ENCODE data around the gene MPST. TPM values are rescaled to one million over a fixed set of nuclear protein-coding genes. Genes with fewer than 3 reads are reported as not detected.

Gene MPST
- total RNA-seq, 1 experiment from 2014 or later, result 31.4 TPM

GRCh38 chr22:37012956-37013355, 6.6 kb upstream of the MPST start:
- ChIA-PET CTCF (interaction anchor here (0.9 kb wide), 1 partner anchor 9 kb away, joined by 3 read pairs; no protein-coding TSS in a partner anchor), POLR2A (no interaction called here)
- TF ChIP-seq SIN3A (IDR thresholded peaks at IDR 0.05; ENCODE audit: borderline replicate concordance, insufficient read depth, low read depth, low read length), result no peak
- TF ChIP-seq POLR2AphosphoS5 (IDR thresholded peaks at IDR 0.05; ENCODE audit: low read depth, low read length), result no peak
- no peak for TF ChIP-seq TCF7L2 (IDR thresholded peaks at IDR 0.05; ENCODE audit: low read depth, low read length)
- no peak for TF ChIP-seq REST (IDR thresholded peaks at IDR 0.05; ENCODE audit: insufficient read depth in 1 of 2, low read depth in 2 of 2, low read length in 1 of 2)
- no peak for TF ChIP-seq CTCF (IDR thresholded peaks at IDR 0.05)
- no peak overlapping the region for H3K27ac ChIP-seq (ENCODE audit: low read length)
- in situ Hi-C loops (cut with HindIII; ENCODE audit: low pct_unique_long_range_greater_than_20kb, low sequenced_read_pairs) (no loop called here), intact Hi-C loops (cut with micrococcal nuclease; ENCODE audit: unreplicated experiment) (no loop called here)
- ATAC-seq (no peak), DNase-seq (ENCODE audit: low read depth, low spot score) (no peak)
- no peaks in the 10 kb centered on the region for H3K9me3 ChIP-seq (ENCODE audit: control insufficient read depth, insufficient read depth, low read depth, low read length)
- H3K4me3 ChIP-seq (ENCODE audit: low read depth in 2 of 2, low read length in 2 of 2), result no peak overlapping the region
- H3K36me3 ChIP-seq (ENCODE audit: control insufficient read depth, insufficient read depth, low read length), result no peaks in the 10 kb centered on the region
- BruUV-seq (replicated peaks), result no TSS peak
- no peaks in the 10 kb centered on the region for H3K27me3 ChIP-seq (ENCODE audit: control insufficient read depth, insufficient read depth, low read length)
- H3K4me1 ChIP-seq (ENCODE audit: control insufficient read depth, insufficient read depth, low read length), result peaks cover 4% of the 10 kb centered on the region

- DNase-seq (ENCODE audit: low read depth, low spot score) (no peak), ATAC-seq (no peak)
- Histone ChIP-seq H3K4me1 (ENCODE audit: control insufficient read depth, insufficient read depth, low read length) (peaks cover 4% of the 10 kb centered on the region), H3K36me3 (ENCODE audit: control insufficient read depth, insufficient read depth, low read length) (no peaks in the 10 kb centered on the region), H3K4me3 (ENCODE audit: low read depth in 2 of 2, low read length in 2 of 2) (no peak overlapping the region), H3K9me3 (ENCODE audit: control insufficient read depth, insufficient read depth, low read depth, low read length) (no peaks in the 10 kb centered on the region), H3K27ac (ENCODE audit: low read length) (no peak overlapping the region), H3K27me3 (ENCODE audit: control insufficient read depth, insufficient read depth, low read length) (no peaks in the 10 kb centered on the region)
- POLR2A ChIA-PET, result interaction anchor here (0.6 kb wide), 1 partner anchor 590 kb away, joined by 7 read pairs; no protein-coding TSS in a partner anchor
- in situ Hi-C loops (cut with HindIII; ENCODE audit: low pct_unique_long_range_greater_than_20kb, low sequenced_read_pairs), result no loop called here
- CTCF ChIA-PET, result no interaction called here
- TF ChIP-seq TCF7L2 (IDR thresholded peaks at IDR 0.05; ENCODE audit: low read depth, low read length), result no peak
- no peak for TF ChIP-seq REST (IDR thresholded peaks at IDR 0.05; ENCODE audit: insufficient read depth in 1 of 2, low read depth in 2 of 2, low read length in 1 of 2)
- TF ChIP-seq POLR2AphosphoS5 (IDR thresholded peaks at IDR 0.05; ENCODE audit: low read depth, low read length), result no peak
- no TSS peak for BruUV-seq (replicated peaks)
- intact Hi-C loops (cut with micrococcal nuclease; ENCODE audit: unreplicated experiment), result no loop called here
Measured at GRCh38 chr22:37014415-37014806, 5.1 kb upstream of the MPST start.

Data from Panc1 (cell line).